GM21576 (cell line): Measurements from ENCODE around the gene LRCH2.
"Not testable (repeated sequence)": the region's sequence is repeated elsewhere in the genome, so short reads cannot be mapped to it uniquely, and the experiment has no call there.

ENCODE experiments used
- ATAC-seq: cut with Tn5 transposase; IDR thresholded peaks from one replicate; pipeline ENCODE4 v1.9.1; 2021; ENCODE audit warnings: mild to moderate bottlenecking, moderate library complexity; ENCODE audit not compliant: unreplicated experiment

LRCH2 gene

GRCh38 chrX:115209547-115209946 is 24.3 kb downstream of the LRCH2 start:
- not testable (repeated sequence) for ATAC-seq

DNA sequence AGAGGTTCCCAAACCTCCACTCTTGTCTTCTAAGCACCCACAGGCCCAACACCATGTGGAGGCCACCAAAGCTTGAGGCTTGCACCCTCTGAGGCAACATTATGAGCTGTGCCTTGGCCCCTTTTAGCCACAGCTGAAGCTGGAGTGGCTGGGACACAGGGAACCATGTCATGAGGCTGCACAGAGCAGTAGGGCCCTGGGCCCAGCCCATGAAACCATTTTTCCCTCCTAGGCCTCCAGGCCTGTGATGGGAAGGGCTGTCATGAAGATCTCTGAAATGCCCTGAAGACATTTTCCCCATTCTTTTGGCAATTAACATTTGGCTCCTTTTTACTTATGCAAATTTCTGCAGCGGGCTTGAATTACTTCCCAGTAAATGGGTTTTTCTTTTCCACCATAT is 29.9 kb downstream of the LRCH2 start:
- no peak for ATAC-seq

- no peak for ATAC-seq
These were observed 41.6 kb downstream of the LRCH2 start for GRCh38 chrX:115192244-115192700.

- ATAC-seq, result no peak
These were observed 42.2 kb downstream of the LRCH2 start for GRCh38 chrX:115191490-115192243.

DNA sequence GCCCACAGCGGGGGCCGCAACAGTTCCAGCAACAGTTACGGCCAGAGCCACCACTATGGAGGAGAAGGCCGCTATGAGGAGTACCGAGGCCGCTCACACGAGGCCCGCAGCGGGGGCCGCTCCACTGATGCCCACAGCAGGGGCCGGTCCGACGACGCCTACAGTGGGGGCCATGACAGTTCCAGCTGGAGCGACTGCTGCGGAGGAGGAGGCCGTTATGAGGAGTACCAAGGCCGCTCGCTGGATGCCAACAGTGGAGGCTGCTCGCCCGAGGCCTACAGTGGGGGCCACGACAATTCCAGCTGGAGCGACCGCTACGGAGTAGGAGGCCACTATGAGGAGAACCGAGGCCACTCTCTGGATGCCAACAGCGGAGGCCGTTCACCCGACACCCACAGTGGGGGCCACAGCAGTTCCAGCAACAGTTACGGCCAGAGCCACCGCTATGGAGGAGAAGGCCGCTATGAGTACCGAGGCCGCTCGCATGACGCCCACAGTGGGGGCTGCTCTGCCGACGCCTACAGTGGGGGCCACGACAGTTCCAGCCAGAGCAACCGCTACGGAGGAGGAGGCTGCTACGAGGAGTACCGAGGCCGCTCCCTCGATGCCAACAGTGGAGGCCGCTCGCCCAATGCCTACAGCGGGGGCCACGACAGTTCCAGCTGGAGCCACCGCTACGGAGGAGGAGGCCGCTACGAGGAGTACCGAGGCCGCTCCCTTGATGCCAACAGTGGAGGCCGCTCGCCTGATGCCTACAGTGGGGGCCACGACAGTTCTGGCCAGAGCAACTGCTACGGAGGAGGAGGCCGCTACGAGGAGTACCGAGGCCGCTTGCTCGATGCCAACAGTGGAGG is 43.0 kb downstream of the LRCH2 start:
- no peak for ATAC-seq

DNA sequence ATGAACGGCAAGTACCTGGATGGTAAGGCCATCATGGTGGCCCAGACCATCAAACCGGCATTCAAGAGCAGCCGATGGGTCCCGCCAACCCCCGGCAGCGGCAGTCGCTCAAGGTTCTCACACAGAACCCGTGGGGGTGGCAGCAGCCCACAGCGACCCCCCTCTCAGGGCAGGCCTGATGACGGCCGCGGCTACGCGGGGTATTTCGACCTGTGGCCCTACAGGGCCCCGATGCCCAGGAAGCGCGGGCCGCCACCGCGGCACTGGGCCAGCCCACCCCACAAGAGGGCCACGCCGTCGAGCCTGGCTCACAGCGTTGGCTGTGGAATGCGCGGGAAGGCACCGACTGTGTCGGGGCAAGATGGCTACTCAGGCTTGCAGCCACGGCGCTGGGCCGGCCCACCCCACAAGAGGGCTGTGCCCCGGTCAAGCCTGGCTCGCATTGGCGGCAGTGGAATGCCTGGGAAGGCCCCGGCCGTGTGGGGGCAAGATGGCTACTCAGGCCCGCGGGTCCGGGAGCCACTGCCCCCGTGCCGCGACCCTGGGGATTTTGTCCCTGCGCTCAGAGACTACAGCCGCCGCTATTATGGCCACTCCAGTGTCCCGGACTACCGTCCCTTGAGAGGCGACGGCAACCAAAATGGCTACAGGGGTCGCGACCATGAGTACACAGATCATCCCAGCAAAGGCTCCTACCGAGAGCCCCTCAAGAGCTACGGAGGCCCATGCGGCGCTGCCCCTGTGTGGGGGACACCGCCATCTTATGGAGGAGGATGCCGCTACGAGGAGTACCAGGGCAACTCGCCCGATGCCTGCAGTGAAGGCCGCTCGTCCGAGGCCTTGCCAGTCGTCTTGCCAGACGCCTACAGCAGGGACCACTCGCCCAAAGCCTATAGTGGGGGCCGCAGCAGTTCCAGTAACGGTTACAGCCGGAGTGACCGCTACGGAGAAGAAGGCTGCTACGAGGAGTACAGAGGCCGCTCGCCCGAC is 44.0 kb downstream of the LRCH2 start:
- ATAC-seq, result no peak

GRCh38 chrX:115189110-115189509 is 44.8 kb downstream of the LRCH2 start, which contains the start of gene RBMXL3:
Gene RBMXL3, plus strand, starts transcription at chrX:115189410. Its CDS starts 32 bp downstream, at chrX:115189442.
- ATAC-seq, result no peak

- ATAC-seq, result no peak
These were observed 49.9 kb downstream of the LRCH2 start for GRCh38 chrX:115183980-115184379.

GRCh38 chrX:115178473-115178872 is 55.4 kb downstream of the LRCH2 start:
- ATAC-seq, result no peak

DNA sequence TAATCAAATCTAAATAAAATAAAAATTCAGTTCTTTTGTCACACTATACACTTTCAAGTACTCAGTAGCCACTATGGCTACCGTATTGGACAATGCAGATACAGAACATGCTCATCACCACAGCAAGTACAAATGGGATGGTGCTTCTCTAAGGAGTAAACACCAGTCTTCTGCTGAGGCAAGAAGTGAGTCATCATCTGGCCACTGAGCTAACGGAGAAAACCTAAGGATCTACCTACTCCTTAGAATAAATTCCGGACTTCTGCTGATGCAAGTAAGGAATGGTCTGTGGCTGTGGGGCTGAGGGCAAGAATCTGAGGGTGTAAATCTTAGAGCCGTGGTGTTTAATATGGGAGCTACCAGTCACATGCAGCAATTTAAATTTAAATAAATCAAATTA is 56.0 kb downstream of the LRCH2 start:
- ATAC-seq, result no peak

DNA sequence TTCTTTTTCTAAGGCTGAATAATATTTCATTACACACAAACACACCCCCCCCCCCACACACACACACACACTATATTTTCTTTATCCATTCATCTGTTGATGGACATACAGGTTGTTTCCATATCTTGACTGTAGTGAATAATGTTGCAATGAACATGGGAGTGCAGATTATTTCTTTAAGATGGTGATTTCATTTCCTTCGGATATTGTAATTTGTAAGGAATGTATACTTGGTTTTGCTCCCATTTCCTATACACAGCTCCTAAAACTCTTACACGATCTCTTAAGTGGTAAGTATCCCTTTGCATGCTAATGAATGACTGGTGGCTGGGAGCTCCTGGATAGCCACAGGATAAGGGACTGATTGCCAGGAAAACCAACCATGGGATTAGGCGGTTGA is 59.3 kb downstream of the LRCH2 start:
- ATAC-seq, result no peak

- ATAC-seq, result no peak
These were observed 60.7 kb downstream of the LRCH2 start for GRCh38 chrX:115173181-115173580.

GRCh38 chrX:115147220-115147619 is 86.7 kb downstream of the LRCH2 start:
- no peak for ATAC-seq

DNA sequence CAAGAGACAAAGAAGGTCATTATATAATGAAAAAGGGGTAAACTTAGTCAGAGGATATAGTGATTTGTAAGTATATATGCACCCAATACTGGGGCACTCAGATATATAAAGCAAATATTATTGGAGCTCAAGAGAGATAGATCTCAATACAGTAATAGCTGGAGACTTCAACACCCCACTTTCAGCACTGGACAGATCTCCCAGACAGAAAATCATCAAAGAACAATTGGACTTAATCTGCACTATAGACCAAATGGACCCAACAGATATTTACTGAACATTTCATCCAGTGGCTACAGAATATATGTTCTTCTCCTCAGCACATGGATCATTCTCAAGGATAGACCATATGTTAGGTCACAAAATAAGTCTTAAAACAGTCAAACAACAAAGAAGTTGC is 91.8 kb downstream of the LRCH2 start:
- ATAC-seq, result no peak

DNA sequence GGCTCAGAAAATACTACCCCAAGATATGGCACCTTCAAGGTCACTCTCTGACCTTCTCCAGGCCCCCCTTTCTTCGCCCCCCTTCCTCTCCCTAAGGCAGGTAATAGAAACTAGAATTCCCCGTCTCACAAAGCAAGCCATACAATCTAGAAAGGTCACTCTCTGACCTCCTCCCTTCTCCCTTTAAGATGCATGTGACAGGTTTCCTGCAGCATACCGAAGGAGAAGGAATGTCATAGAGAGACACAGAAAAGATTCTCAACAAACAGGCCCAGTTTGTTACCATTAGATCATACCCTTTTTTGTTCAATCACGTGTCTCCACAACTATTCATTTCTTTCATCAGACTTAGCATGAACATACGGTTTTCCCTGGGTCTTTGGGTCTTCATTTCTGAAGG is 95.9 kb downstream of the LRCH2 start:
- ATAC-seq, result no peak

DNA sequence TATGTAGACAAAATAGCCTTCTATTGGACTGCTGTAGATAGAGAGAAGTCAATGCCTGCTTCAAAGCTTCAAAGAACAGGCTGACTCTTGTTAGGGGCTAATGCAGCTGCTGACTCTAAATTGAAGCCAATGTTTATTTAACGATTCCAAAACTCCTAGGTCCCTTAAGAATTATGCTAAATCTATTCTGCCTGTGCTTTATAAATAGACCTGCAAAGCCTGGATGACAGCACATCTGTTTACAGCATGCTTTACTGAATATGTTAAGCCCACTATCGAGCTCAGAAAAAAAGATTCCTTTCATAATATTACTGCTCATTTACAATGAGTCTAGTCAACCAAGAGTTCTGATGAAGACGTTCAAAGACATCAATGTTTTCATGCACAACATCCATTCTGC is 99.5 kb downstream of the LRCH2 start:
- no peak for ATAC-seq

DNA sequence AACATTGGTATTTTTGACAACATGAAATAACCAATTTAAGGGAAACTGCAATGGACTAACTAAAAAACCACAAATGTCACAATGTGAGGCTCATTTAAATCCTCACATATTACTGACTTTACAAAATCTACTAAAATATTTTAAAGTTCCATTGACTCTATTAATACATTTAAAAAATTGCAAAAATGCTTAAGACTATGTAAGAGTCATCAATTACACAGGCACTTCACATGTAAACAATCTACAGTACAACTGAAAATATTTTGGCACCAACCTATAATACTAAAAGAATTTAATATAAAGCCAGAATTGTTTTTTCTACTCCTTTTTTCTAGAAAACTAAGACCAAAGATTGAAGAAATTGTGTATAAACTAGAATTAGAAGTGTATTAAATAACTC is 121.5 kb downstream of the LRCH2 start:
- ATAC-seq, result no peak

GRCh38 chrX:115098897-115099296 is 135.0 kb downstream of the LRCH2 start:
- ATAC-seq, result no peak

DNA sequence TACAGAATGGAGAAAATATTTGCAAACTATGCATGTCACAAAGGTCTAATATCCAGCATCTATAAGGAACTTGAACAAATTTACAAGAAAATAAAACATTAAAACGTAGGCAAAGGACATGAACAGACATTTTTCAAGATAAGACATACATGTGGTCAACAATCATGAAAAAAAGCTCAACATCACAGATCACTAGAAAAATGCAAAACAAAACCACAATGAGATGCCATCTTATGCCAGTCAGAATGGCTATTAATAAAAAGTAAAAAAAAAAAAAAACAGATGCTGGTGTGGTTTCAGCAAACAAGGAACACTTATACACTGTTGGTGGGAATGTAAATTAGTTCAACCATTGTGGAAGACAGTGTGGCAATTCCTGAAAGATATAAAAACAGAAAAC is 140.7 kb downstream of the LRCH2 start:
- ATAC-seq, result no peak

DNA sequence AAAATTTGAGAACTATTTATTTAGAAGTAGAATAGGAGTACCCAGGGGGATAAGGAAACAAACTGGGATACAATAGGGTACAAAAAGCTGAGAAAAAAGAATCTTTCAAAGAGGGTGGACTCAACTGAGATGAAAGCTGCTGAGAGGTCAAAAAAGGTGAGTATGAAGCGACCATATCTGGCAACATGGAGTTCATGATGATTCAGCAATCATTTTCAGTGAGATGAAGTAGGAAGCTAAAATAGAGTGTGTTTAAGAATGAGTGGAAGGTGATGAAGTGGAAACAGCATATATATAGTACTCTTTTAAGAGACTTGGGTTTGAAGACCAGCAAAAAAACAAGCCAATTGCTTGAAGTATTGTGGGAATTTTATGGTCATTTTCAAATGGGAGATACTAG is 144.5 kb downstream of the LRCH2 start:
- ATAC-seq, result no peak

DNA sequence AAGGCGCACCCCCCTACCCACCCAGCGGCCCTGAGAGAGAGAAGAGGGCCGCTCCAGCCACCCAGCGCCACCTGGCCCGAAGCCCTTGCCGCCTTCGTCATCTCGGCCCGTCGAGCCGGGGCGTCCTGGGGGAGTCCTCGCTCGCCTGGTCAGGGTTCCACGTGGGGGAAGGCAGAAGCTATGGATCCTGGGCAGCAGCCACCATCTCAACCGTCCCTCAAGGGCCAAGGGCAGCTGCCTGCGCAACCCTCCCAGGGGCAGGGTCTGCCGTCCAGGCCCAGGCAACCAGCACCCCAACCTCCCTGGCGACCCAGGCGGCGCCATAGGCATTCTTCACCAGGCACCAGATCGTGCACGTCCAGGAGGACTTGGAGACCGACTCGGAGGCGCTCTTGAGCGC is 165.0 kb downstream of the LRCH2 start:
- no peak for ATAC-seq
